Testis (tissue), 2 donors: ENCODE results near the gene PRSS16.

ENCODE experiments used
- POLR2A ChIP-seq: fragments of 450-650 bp; IDR thresholded peaks from one replicate; pipeline ENCODE4 v1.6.1; 2017; ENCODE audit warnings: antibody characterized with exemption, mild to moderate bottlenecking, moderate library complexity
- TF ChIP-seq, protein P1 (sequence below), 3 experiments: fragments of 450-650 bp in 2 of 3; fragments of 200-600 bp in 1 of 3; sonication (generic) in 1 of 3; IDR thresholded peaks; one replicate each; pipeline ENCODE4 v1.5.1; 2016 to 2019; ENCODE audit warnings: antibody characterized with exemption in 3 of 3, mild to moderate bottlenecking in 2 of 3, moderate library complexity in 1 of 3

GRCh38 chr6:27239258-27239657 lies 8.2 kb upstream of the PRSS16 start:
- TF ChIP-seq, protein P1, sequence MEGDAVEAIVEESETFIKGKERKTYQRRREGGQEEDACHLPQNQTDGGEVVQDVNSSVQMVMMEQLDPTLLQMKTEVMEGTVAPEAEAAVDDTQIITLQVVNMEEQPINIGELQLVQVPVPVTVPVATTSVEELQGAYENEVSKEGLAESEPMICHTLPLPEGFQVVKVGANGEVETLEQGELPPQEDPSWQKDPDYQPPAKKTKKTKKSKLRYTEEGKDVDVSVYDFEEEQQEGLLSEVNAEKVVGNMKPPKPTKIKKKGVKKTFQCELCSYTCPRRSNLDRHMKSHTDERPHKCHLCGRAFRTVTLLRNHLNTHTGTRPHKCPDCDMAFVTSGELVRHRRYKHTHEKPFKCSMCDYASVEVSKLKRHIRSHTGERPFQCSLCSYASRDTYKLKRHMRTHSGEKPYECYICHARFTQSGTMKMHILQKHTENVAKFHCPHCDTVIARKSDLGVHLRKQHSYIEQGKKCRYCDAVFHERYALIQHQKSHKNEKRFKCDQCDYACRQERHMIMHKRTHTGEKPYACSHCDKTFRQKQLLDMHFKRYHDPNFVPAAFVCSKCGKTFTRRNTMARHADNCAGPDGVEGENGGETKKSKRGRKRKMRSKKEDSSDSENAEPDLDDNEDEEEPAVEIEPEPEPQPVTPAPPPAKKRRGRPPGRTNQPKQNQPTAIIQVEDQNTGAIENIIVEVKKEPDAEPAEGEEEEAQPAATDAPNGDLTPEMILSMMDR (IDR thresholded peaks at IDR 0.05), result no peak
- TF ChIP-seq POLR2A, result no peak
